Iris pigment epithelial cell (primary cell): Measurements from ENCODE around the gene GPC6.

ENCODE experiments used
- DNase-seq: peaks from one replicate; pipeline ENCODE4 v3.0.0-alpha.2; 2011; ENCODE audit warnings: low read depth

The GPC6 gene

DNA sequence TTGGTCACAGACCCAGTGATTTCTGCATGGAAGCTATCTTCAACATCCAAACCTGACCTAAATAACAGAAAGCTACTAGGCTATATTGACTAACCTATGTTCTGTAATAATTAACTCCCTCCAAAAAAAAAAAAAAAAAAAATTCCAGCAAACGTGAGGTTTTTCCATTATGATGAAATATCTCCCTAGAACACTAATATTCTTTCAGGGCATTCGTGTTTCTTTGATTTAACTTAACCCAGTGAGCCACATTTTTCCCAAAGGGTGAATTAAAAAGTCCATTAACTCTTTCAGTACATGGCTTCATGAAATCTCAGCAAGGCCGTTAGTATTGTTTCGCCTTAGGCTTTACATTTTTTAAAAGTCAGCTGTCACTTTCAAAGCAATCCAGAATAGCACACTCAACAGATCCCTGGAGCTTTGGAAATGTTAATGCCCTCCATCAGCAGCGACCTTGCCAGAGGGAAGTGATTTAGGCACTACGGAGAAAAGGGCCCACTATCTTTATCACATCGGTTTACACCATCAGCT lies 1077.1 kb downstream of the GPC6 start:
- no peak for DNase-seq

GRCh38 chr13:94305033-94305432 lies 1078.4 kb downstream of the GPC6 start:
- DNase-seq = no peak

GRCh38 chr13:94305463-94305862 lies 1078.9 kb downstream of the GPC6 start:
- DNase-seq = peak; percentile 97

DNA sequence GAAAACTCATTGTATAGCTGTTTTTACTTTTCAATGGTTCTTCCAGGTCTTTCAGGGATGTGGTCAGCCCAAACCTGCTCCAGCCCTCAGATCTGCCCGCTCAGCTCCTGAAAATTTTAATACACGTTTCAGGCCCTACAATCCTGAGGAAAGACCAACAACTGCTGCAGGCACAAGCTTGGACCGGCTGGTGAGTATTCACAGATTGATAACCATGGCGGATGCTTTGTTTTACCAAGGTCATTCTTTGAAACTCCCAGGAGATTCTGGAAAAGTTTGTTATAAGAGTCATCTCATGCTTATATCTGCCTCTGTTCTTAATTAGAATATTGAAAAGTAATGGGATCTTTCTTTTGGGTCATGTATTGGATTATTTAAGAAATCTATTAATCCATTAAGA lies 1079.3 kb downstream of the GPC6 start:
- peak; percentile 36 for DNase-seq

DNA sequence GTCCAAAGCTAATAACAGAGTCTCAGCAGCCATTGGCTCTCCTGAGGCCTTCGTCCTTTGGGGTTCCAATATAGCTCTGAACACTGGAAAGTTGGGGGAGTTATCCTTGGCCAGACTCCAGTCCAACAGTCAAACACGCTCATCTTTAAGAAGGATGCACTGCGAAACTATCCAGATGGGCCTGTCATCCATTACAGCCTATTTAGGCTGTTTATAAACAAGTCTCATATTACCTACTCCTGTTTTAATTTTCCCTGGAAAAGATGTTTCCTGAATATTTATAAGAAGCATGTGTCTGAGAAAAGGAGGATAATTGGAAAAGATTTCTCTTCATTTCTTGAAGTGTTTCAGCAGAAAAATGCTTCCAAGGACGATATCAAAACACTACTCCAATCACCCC lies 1082.2 kb downstream of the GPC6 start:
- DNase-seq = no peak

- no peak for DNase-seq
Observed at GRCh38 chr13:94309576-94309975, 1083.0 kb downstream of the GPC6 start.

- DNase-seq = peak; percentile 85
Observed at GRCh38 chr13:94309997-94310855, 1083.6 kb downstream of the GPC6 start.

DNA sequence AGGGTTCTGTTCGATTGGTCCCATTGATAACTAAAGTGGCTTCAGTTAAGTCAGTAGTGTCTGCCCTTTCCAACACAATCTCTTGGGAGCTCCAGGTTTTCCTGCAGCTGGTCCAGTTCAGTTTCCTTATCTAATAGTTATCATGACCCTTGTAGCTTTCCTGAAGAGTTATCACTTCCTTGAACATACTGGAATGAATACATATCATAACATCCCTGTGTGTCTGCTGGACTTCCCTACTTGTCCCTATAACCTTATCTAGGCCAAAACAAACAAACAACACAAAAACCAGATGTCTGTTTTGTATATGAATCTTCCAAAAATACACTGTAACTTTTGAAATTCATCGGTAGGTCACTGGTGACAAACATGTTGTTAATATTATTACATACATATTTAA lies 1085.3 kb downstream of the GPC6 start:
- no peak for DNase-seq

- DNase-seq = no peak
Observed at GRCh38 chr13:94312511-94313216, 1086.1 kb downstream of the GPC6 start.

GRCh38 chr13:94313321-94313910 lies 1086.8 kb downstream of the GPC6 start:
- DNase-seq = no peak

DNA sequence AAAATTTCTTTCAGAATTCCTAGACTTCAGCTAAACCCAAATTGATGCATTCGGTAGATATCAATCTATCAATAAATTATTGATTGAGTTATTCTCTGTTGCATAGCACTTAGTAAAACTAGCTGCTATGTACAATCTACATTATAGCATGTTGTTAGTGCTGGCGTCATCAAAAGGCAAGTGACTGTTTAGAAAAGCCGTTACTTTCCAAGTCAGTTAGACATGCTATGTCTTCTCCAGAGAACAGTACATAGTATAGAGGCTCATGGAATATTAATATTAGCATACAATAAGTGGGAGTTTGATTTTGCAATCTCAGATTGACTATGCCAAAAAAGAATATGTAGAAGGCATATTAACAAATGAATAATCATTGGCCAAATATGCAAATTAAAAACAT lies 1087.3 kb downstream of the GPC6 start:
- DNase-seq = no peak

DNA sequence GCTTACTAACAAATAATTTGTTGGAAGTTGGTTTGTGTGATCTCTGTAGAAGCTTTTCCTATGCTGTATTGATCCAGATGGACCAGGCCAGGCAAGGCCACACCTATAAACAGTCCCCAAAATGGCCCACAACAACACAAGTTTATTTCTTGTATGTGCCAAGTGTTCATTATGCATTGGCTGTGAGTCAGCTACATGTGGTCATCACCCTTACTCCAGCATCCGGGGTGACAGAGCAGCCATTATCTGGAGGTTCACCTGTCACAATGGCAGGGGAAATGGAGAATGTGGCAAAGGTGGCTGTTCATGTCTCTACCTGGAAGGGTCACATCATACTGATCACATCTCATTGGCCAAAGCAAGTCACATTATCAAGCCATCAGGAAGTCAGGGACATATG lies 1088.6 kb downstream of the GPC6 start:
- no peak for DNase-seq

DNA sequence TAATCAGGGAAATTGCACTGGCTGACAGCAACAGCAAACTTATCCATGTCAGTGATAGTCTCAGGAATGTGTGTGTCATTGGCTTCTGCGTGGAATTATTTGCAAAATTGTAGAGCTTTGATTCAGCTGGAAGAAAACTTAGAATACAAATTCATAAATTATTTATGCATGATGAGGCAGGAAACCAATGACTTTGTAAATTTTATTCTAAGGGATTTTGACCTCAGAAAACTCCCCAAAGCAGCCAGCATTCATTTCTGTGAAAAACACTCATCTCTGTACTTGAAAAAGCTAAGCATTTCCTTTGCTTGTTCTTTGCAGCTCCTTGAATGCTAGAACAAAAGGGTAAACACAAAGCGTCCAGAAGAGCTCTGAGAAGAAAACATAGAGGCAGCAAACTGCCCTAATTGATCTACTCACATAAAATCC lies 1090.5 kb downstream of the GPC6 start:
- peak; percentile 75 for DNase-seq

- DNase-seq = peak; percentile 80
Observed at GRCh38 chr13:94318418-94318817, 1091.8 kb downstream of the GPC6 start.

DNA sequence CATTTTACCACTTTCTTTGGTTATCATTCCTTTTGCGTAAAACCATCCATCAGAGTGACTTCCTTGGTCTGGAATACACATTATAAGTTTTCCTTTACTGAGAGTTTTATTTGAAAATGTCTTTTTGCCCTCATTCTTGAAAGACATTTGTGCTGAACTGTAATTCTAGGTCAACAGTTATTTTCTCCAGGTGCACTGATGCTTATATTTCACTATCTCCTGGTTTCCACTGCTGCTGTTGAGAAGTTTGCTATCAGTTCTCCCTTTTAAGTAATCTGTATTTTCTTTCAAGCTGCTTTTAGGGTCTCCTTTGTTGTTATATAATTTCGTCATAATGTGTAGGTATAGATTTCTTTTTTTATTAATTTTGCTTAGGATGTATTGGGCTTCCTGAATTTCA lies 1092.9 kb downstream of the GPC6 start:
- no peak for DNase-seq

DNA sequence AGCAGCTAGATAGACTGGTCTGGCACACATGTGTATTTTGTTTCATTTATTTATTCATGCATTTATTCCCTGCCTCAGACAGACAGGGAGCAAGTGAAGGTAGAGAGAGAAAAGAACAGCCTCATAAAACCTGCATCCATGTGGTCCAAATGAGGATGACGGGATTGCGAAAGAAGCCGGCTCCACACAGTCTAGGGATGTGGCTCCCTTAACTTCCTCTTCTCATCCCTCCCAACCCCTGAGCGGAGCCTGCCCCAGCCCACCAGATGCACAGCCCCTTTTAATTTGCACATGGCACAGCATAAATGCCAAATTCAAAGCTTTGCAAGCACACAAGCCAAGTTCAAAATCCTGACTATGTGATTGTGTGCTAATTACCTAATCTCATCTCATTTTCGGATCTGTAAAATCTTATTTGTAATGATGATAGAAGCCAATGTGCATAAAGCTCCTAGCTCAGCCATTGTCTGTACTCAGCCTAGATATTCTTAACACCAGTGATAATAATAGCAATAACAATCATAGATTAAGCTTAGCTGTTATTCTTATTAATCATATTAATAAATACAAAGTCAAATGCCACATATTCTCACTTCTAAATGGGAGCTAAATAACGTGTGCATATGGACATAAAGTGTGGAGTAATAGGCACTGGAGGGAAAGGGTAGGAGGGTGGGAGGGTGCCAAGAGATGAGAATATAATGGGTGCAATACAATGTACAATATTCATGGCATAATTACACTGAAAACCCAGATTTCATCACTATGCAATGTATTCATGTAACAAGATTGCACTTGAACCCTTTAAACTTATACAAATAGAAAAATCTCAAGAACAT lies 1096.5 kb downstream of the GPC6 start:
- DNase-seq = no peak

- no peak for DNase-seq
Observed at GRCh38 chr13:94323764-94324758, 1097.5 kb downstream of the GPC6 start.

GRCh38 chr13:94324767-94325540 lies 1098.3 kb downstream of the GPC6 start:
- no peak for DNase-seq

GRCh38 chr13:94325650-94326049 lies 1099.0 kb downstream of the GPC6 start:
- peak; percentile 78 for DNase-seq

DNA sequence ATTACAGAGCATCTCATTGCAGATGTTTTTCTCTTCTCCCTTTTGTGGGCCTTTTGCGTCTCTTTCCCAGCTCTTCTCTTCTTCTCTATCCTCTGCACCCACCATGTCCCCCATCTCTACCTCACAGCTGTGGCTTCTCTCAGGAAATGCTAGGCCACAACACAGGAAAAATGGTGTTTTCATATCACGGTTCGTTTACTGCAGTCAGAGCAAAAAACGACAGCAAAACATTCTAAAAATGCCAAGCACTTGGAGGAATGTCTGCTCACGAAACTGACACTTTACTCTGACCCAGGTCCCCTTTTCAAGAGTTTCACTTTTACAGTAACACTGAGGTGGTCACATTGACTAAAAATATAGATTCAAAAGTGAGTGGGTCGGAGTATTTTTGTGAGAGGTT lies 1100.7 kb downstream of the GPC6 start:
- DNase-seq = no peak
